ENCODE data around the gene KRT7. TPM values are rescaled to one million over a fixed set of nuclear protein-coding genes. Genes with fewer than 3 reads are reported as not detected.
"Not testable (repeated sequence)": the region's sequence is repeated elsewhere in the genome, so short reads cannot be mapped to it uniquely, and the experiment has no call there.

Gene KRT7
- total RNA-seq, 1 donor from 2014 or later = 18.8 TPM

- ATAC-seq (no peak), DNase-seq (ENCODE audit: low spot score) (no peak)
These were observed 37.6 kb downstream of the KRT7 start for GRCh38 chr12:52270541-52271070.

DNA sequence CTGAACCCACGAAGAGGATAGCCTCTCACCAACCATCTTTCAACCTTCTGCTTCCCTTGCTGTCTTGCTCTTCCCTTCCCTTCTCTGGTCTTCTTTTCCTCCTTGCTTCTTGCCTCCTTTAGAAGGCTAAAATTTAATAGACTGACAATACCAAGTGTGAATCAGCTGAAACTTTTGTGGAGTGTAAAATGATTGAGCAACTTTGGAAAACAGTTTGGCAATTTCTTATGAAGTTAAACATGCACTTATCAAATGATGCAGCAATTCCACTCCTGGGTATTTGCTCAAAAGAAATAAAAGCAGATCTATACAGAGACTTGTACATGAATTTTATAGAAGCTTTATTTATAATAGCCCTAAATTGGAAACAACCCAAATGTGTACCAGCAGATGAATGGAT, 38.1 kb downstream of the KRT7 start:
- DNase-seq (ENCODE audit: low spot score) = no peak
- no peak for ATAC-seq

DNA sequence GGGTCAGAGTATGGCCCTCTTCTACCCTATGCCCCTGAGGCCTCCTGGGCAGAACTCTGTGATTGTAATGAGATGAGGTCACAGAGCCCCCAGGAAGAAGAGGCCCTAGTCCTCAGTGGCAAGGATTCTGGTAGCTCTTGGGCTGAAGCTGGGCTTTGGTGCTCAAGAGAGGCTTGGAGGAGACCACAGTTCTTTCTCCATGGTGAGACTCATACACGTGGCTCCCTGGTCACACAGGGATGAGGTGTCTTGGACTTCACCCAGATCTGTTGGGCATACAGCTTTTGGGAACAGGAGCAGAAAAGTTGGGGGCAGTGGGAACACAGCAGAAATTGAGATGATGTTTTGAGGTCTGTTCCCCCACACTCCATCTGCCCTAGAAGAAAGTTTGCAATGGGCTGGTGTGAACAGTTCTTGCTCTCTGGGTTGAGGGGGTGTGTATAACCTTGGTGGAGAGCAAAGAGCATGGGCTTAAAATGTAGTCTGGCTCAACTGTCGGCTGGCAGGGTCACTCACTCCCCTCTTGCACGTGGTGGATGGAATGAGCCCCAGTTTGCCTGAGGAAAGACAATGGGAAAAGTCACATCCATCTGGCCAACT, 41.6 kb downstream of the KRT7 start, which contains the start of gene KRT86:
TSS of gene KRT86 (plus strand) at position 125 of the 600 bp plus-strand sequence. CDS start 27,272 bp downstream, outside the sequence.
- ATAC-seq (no peak), DNase-seq (ENCODE audit: low spot score) (peak; percentile 21)

GRCh38 chr12:52275686-52276085, 42.6 kb downstream of the KRT7 start:
- DNase-seq (ENCODE audit: low spot score) (no peak), ATAC-seq (no peak)

DNA sequence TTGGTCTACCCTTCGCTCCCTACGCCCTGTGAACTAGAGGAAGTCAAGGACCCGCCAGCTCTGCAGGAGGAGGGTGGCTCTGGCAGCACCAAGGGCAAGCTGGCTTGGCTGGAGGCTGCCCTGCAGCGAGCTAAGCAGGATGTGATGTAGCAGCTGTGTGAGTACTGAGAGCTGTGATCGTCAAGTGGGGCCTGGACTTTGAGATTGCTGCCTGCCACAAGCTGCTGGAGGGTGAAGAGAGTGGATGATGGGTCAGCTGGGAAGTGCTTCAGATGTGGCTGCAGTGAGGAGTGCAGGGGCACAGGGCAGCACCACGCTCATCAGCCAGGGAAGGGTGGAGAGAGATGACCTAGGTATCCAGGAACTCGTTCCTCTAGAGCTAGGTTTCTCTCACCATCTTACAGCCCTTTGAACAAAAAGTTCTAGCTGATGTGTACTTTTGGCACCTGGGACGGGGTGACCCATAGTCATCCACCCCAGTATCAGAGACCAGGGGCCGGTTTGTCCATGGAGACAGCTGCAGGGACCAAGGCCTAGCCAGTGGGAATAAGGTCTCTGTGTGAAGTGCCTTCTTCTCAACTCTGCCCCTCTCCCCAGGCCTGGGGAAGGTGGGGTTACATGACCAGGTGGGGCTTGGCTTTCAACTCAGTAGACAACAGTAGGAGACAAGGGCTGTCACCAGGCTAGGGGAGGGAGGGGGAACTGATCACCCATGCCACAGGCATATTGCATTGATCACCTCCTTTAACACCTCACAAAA, 44.6 kb downstream of the KRT7 start:
- no peak for ATAC-seq
- peak; percentile 28 for DNase-seq (ENCODE audit: low spot score)

DNA sequence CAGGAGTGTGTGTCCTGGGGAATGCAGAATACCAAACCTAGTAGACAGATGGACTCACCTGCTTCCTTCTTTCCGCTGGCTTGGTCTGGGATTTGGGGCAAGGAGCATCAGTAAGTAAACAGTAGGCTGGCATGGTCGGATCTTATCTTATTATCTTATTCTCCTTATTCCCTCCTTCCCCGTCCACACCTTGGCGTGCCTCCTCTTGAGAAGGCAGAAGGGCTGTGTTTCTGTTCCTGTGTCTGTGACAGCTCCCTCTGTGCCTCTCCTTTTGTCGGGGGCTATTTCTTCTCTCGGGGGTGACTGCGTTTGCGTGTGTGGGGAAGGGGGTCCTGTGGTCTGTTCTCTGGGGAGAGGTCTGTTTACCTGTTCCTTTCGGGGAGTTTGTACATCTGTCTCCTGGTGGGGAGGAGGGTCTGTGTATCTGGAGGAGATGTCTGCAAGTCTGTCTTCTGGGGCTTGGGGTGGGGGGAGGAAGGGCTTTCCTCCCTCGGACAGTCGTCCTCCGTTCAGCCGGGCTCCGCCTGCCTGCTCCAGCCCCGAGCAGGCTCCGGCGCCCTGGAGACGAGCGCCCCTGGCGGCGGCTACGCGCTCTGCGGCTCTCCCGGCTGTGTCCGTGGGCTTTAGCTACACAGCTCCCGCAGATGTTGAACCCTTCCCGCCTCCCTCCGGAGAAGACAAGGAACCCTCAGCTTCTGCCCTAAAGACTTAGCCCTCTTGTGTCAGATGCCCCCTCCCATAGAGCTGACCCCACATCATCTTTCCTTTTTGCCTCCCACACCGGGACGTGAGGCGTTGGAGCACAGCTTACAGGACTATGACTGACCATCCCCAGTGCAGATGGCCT, 45.8 kb downstream of the KRT7 start:
- ATAC-seq (peak; percentile 97), DNase-seq (ENCODE audit: low spot score) (peak; percentile 78)

GRCh38 chr12:52279422-52280318, 46.6 kb downstream of the KRT7 start:
- ATAC-seq = no peak
- DNase-seq (ENCODE audit: low spot score) = no peak

- DNase-seq (ENCODE audit: low spot score) (peak; percentile 53), ATAC-seq (peak; percentile 35)
These were observed 47.3 kb downstream of the KRT7 start for GRCh38 chr12:52280319-52280795.

GRCh38 chr12:52280796-52281560, 47.9 kb downstream of the KRT7 start:
- ATAC-seq = no peak
- DNase-seq (ENCODE audit: low spot score) = peak; percentile 24

DNA sequence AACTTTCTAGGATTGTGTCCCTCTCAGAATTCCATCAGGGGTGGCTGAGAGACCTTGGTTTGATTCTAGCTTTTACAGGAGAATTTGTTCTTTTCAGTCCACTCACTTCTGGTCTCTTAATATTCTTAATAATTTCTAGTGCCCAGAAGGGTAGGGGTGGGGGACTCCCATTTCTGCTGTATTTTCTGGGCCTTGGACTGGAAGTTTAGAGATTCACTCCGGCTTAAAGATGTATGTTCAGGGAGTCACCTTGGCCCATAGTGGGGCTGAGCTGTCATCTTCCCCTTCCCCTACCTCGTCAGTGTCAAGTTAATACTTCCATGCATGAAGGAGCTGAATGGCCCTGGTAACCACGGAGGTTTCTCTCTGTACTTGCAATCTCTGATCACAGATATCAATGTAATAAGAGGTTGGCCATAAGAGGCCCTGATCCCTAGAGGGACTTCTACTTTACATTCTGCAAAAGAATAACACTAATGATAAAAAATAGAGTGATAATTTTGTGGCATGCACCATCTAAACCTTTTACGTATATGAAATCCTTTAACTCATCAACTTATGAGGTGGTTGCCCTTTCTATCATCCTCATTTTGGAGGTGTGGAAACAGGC, 51.6 kb downstream of the KRT7 start:
- DNase-seq (ENCODE audit: low spot score) (peak; percentile 7), ATAC-seq (no peak)

GRCh38 chr12:52285172-52285745, 52.2 kb downstream of the KRT7 start:
- DNase-seq (ENCODE audit: low spot score) (peak; percentile 4), ATAC-seq (no peak)

DNA sequence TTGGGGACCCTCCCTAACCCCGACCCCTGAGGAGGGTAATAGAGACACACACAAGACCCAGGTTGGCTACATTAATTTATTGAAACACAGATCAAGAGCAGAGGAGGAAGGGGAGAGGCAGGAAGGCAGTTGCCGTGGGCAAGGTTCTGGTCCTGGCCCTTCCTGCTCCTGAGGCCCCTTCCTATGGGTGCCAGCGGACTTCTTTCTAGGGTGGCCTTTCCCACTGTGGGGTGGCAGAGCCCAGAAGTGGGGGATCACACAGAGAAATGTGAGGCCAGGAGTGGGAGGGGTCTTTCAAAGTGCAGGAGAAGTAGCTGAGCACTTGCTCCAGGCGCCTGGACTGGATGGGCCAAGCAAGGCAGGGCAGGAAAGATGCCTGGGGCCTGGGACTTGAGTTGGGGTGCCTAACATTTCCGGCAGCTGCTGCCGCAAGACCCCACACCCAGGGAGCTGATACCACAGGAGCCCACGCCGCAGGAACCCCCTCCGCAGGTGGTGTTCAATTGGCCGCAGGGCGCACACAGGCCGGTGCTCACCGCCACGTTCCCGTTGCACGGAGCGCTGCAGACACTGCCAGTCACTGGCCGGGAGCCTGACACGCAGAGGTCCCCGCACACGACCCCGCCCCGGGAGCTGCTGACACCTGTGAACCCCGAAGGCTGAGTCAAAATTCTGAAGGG, 52.9 kb downstream of the KRT7 start:
- DNase-seq (ENCODE audit: low spot score) (peak; percentile 19), ATAC-seq (no peak)

DNA sequence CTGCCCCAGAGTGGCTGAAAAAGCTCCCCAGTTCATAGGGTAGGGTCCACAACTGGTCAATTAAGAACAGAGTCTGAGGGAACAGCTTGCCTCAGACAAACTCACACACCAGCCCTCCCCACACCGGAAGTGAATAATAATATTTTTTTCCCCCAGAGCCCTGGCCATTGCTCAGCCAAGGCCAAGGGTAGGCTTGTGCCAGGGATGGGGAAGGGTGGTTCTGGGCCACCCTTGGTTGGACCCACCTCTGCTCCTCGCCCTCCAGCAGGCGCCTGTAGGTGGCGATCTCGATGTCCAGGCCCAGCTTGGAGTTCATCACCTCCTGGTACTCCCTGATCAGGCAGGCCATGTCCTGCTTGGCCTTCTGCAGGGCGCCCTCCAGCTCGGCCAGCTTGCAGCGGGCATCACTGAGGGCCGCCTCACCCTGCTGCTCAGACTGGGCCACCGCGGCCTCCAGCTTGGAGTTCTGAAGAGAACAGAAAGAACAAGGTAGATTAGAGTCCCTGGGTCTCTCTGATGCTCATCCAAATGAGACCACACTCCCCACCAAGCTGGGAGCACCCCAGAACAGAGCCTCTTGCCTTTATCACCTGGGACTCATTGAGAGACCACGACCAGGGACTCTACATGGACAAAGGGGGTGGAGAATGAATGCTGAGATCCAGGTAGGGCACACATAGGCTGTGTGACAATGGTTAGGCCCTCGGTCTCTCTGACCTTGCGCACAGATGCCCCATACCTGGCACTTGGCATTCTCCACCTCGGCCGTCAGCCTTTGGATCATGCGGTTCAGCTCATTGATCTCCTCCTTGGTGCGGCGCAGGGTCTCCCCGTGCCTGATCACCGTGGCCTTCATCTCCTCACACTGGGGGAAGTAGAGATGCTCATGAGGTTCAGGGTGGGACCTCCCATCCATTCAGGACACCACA, 54.1 kb downstream of the KRT7 start:
- DNase-seq (ENCODE audit: low spot score) = peak; percentile 14
- ATAC-seq = not testable (repeated sequence)

GRCh38 chr12:52287816-52288805, 55.1 kb downstream of the KRT7 start:
- ATAC-seq = not testable (repeated sequence)
- peak; percentile 41 for DNase-seq (ENCODE audit: low spot score)

- not testable (repeated sequence) for DNase-seq (ENCODE audit: low spot score)
- peak; percentile 35 for ATAC-seq
These were observed 57.6 kb downstream of the KRT7 start for GRCh38 chr12:52290483-52291134.

Data from left lobe of liver (tissue), 2 donors.